HG03571 (cell line): ENCODE results near the gene GRWD1.

ENCODE experiments used
- ATAC-seq: cut with Tn5 transposase; IDR thresholded peaks from one replicate; pipeline ENCODE4 v1.9.1; 2021; ENCODE audit not compliant: unreplicated experiment

GRWD1 gene

DNA sequence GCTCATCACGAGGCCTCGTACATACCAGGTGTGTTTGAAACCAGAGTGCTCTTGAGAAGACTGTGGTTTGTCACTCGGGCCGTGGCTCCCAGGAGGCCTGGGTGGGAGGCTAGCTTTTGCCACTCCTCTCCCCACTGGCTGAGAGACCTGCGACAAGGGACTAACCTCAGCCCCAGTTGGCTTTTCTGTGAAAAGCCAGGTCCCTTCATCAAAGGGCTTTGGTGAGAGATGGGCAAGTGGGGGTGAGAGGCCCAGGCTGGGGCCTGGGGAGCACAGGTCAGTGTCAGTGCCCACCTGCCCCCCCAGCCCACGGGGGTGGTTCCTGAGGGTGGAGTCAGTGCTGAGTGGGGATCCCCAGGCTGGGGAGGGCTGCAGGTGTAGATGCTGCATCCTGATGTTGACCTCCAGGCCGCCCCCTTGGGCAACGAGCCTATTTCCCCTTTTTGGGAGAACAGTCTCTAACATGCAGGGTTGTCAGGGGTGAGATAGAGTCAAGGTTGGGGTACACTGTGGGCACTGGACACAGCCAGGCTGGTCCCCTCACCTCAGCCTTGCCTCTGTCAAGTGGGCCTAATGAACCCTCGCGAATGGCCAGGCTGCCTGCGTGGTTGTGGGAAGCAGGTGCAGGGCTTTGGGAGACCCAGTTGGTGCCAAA, 10.3 kb downstream of the GRWD1 start:
- no peak for ATAC-seq

DNA sequence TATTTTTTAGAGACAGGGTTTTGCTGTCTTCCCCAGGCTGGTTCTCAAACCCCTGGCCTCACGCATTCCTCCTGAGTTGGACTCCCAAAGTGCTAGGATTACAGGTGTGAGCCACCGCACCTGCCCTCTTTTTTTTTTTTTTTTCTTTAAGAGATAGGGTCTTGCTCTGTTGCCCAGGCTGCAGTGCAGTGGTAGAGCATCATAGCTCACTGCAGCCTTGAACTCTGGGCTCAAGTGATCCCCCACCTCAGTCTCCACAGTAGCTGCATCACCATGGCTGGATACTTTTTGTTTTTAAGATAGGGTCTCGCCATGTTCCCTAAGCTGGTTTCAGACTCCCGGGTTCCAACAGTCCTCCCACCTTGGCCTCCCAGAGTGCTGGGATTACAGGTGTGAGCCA, 11.1 kb downstream of the GRWD1 start:
- no peak for ATAC-seq

DNA sequence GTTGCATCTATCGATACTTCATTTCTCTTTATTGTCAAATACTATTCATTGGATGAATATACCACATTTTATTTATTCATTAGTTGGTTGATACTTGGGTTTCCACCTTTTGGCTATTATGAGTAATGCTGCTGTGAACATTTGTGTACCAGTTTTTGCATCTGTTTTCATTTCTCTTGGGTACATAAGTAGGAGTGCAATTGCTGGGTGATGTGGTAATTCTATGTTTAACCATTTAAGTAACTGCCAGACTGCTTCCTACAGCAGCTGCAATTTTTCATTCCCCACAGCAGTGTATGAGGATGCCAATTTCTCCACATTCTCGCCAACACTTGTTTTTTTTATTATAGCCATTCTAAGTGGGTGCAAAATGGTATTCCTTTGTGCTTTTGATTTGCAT, 12.2 kb downstream of the GRWD1 start:
- ATAC-seq: no peak

DNA sequence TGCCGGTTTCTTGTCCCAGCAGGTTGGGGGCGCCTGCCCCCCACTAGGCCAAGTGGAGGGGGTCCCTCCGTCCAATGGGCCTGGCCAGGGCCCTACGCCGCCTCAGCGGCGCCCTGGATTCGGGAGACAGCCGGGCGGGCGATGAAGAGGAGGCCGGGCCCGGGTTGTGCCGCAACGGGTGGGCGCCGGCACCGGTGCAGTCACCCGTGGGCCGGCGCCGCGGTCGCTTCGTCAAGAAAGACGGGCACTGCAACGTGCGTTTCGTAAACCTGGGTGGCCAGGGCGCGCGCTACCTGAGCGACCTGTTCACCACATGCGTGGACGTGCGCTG, 15.8 kb downstream of the GRWD1 start:
- ATAC-seq: no peak

DNA sequence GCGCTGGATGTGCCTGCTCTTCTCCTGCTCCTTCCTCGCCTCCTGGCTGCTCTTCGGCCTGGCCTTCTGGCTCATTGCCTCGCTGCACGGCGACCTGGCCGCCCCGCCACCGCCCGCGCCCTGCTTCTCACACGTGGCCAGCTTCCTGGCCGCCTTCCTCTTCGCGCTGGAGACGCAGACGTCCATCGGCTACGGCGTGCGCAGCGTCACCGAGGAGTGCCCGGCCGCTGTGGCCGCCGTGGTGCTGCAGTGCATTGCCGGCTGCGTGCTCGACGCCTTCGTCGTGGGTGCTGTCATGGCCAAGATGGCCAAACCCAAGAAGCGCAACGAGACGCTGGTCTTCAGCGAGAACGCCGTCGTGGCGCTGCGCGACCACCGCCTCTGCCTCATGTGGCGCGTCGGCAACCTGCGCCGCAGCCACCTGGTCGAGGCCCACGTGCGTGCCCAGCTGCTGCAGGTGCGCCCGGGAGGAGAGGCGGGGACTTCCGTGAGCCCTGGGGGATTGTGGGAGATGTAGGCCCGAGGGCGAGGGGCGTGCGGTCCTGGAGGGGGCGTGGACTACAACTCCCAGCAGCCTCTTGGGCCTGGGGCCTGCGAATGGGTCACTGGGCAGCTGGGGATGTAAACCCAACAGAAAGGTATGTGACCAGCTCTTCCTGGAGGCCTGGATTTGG, 16.3 kb downstream of the GRWD1 start:
- ATAC-seq: no peak

DNA sequence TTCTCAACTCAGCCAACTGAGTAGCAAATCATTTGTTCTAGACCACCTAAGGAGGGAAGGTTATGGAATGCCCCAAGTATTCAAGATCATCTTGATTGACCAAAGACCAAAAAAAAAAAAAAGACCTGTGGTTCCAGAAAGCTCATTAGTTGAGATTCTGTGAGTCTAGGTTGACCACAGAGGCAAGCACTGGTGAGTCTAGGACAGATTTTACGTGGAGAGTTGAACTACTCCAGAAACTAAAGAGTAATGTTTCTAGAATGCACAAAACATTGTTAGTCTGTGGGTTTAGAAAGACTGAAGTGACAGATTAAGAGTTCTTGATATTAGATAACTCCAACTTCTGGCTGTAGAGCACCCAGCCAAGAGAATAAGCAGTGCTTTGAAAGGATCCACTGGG, 19.4 kb downstream of the GRWD1 start:
- ATAC-seq: no peak

DNA sequence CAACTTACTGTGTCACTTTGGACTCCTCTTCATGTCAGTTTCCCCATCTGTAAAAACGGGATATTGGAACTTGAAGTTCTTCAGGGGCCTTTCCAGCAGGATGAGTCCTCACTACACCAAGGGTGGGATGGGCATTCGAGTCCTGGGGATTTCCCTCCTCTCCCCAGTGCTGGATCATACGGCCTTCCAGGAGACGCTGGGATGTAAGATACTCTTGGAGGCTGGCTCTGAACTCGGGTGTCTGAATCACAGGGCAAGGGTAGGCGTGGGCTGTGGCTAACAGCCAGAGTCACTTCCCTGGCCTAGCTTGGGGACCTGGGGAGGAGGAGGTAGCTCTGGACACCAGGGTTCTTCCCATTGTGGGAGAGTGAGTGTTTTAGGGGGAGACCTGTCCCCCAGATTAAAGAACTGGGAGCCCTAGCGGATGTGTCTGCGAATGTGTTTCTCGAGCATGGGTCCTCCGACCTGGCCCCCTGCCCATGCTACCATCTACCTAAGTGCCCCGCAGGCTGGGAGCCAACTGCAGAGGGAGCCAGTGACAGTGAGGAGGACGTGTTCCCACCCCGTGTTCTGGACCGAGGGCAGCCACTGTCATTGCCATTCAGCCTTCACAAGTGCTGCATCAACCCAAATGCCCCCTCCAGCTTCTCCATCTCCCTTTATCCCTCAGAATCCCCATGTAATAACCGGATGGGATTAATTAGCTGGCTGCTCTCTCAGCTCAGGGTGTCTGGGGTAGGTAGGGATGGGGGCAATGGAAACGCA, 21.0 kb downstream of the GRWD1 start:
- ATAC-seq: no peak

DNA sequence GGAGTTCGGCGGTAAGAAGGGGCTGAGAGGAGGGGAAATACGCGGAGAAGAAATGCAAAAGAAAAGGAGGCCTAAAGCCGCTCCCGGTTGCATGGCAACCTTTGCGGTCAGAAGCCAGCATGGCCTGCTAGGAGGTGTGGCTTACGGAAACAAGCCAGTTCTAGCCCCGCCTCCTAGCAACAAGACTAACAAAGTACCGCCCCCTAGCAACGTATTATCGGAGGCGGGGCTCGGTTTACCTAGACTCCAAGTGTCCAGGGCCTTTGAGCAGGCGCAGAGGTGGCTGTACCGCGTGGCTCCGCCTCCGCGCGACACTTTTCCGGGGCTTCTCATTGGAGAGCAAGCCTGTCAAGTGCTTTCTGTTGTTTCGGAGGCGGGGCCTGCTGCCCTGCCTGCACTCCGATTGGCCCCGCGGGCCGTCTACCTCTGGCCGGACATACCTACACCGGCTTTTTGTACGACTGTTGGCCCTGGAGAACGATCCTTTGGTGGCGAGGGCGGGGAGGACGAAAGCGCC, 23.0 kb downstream of the GRWD1 start:
- peak; percentile 84 for ATAC-seq

DNA sequence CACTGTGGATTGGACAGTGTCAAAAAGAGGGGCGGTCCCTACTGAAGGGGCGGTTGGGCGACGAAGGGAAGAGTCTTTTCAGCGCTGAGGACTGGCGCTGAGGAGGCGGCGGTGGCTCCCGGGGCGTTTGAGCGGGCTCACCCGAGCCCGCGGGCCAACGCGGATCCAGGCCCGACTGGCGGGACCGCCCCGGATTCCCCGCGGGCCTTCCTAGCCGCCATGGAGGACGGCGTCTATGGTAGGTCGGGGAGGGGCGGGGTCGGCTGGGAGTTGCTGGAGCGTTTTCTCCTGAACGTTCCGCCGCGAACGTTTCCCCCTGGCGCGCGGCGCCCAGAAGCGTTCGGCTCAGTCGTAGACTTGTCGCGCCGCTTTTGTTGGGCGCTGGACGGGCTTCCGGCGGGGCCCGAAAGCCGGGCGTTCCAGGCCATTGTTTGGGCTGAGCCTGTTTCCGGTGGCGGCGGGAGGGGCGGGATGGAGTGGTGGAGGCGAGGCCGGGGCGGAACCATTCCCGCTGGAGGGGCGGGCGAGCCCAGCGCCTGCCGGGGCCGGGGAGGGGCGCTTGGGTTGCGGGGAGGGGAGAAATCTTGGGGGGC, 23.6 kb downstream of the GRWD1 start, which contains the start of gene CYTH2:
CYTH2 (plus strand) TSS at position 81 of the 593 bp plus-strand sequence; CDS start at position 220, 139 bp downstream.
- ATAC-seq: peak; percentile 2

DNA sequence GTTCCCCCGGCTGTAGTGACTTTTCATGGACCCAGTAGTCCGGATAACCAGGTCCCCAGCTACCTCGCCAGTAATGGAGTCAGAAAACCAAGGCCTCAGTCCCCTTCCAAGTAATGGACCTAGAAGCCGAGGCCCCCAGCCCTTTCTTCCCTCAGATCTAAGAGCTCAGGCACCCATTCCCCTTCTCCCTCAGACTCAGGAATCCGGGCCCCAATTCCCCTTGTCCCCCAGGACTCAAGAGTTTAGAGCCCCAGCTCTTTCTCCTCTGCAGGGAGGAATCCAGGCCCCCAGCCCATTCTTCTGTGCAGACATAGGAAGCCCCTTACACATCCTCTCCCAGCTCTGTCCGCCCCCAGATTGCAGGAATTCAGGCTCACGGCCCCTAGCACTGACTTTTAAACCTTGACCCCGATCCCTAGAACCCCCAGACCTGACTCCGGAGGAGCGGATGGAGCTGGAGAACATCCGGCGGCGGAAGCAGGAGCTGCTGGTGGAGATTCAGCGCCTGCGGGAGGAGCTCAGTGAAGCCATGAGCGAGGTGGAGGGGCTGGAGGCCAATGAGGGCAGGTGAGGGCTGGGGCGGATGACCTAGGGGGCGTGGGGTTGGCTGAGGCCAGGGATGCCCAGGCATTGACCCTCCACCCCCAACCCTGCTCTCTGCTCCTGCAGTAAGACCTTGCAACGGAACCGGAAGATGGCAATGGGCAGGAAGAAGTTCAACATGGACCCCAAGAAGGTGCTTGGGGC, 24.3 kb downstream of the GRWD1 start:
- no peak for ATAC-seq

DNA sequence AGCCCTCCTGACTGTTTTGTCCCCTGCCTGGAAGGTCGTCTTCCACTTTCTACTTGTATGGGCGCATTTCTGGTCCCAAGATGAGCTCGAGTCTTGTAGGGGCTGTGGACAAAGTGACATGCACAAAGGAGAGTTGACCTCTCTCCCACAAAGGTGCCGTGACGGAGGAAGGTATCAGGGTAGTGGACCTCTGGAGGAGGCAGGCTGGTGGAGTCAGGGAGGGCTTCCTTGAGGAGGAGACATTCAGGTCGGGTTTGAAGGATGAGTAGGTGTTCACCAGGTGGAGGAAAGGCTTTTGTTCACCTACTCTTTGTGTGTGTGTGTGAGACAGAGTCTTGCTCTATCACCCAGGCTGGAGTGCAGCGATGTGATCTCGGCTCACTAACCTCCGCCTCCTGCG, 25.1 kb downstream of the GRWD1 start:
- ATAC-seq: no peak

DNA sequence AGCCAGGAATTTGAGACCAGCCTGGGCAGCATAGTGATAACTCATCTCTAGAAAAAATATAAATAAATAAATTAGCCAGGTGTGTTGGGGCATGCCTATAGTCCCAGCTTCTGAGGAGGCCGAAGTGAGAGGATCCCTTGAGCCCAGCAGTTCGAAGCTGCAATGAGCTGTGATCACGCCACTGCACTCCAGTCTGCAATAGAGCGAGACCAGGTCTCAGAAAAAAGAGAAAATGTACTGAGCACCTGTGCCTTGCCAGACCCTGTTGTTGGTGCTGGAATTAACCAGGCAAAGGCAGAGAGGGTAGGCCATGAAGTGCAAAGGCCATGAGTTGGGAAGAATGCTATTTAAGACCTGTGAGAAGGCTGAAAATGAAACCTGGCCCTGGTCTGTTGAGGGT, 26.1 kb downstream of the GRWD1 start:
- ATAC-seq: no peak

DNA sequence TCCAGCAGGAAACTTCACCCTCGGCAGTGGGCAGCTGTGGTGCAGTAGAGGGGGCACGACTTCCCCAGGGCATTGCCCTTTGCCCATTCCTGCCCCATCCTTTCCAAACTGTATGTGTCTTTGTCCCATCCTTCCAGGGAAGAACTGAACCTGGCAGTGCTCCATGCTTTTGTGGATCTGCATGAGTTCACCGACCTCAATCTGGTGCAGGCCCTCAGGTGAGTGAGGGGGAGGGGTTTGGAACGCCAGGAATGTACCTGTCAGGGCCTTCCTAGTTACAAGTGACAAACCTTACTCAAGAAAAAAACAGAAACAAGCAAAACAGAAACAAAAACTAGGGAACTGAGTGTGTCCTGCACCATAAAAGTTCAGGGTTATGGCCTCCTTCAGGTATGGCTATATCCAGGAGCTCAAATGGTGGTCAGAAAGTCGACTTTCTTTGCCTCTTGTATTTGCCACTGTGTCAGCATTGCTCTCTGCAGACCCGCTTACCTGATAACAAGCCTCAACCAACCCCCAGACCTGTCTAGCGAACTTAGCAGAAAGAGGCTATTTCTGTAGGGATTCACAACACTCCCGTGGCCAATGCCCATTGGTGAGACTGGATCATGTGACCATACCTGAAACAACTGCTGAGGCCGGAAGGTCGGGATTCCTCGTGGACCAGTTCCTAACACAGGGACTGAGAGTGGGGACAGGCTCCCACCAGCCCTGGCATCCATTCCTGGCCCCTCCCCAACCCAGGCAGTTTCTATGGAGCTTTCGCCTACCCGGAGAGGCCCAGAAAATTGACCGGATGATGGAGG, 27.6 kb downstream of the GRWD1 start:
- no peak for ATAC-seq

DNA sequence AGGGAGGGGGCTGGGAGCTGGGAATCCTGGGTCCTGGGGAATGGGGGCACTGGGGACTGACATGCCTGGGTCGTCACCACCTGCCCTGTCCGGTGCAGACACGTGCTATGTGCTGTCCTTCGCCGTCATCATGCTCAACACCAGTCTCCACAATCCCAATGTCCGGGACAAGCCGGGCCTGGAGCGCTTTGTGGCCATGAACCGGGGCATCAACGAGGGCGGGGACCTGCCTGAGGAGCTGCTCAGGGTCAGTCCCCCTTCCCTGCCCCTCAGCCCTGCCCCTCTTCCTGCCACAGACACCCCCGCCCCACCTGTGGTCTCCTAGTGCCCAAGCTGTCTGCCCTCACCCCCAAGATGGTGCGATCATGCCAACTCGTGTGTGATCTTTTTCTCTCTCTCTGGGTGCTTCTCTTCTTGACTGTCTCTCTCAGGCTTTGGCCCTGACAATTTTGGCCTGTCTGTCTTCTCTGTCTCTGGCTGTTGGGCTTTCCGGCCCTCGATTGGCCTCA, 28.4 kb downstream of the GRWD1 start:
- no peak for ATAC-seq

DNA sequence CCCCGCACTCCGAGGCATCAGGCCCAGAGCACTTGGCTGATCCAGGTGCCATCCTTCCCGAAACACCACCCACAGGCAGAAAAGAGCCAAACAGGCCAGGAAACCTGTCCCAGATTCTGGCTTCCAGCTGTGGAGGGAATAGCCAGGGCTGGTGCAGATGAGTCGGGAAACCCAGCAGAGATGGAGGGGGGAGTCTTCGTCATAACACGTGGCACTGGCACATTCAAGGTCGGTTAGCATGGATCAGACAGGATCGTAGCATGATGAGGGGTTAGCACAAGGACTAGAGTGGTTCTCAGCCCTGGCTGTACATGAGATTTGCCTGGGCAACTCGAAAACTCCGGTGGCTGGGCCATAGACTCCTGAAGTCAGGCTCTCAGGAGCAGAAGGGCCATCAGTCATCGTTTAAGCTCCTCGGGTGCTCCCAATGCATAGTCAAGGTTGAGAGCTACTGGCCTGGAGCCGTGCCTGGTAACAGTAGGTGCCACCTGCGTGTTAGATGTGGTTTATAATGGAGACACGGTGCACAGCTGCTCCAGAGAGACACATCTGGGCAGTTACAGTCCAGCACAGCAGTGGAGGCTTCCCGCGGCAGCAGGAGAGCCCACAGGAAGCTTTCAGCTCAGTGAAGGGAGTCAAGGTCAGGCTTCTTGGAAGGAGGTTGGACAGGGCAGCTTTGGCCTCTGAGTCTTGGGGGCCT, 29.7 kb downstream of the GRWD1 start:
- ATAC-seq: no peak

DNA sequence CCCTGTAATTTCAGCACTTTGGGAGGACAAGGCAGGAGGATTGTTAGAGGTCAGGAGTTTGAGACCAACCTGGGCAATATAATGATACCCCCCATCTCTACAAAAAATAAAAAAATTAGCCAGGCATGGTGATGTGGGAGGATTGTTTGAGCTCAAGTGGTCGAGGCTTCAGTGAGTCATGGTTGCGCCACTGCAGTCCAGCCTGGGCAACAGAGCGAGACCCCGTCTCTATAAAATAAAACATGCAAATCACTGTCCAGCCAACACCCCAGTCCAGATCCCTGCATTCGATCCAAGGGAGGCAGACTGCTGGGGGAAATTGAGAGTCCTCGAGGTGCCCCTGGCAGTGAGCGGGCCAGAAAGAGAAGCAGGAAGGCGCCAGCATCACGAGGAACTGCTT, 30.4 kb downstream of the GRWD1 start:
- ATAC-seq: no peak

DNA sequence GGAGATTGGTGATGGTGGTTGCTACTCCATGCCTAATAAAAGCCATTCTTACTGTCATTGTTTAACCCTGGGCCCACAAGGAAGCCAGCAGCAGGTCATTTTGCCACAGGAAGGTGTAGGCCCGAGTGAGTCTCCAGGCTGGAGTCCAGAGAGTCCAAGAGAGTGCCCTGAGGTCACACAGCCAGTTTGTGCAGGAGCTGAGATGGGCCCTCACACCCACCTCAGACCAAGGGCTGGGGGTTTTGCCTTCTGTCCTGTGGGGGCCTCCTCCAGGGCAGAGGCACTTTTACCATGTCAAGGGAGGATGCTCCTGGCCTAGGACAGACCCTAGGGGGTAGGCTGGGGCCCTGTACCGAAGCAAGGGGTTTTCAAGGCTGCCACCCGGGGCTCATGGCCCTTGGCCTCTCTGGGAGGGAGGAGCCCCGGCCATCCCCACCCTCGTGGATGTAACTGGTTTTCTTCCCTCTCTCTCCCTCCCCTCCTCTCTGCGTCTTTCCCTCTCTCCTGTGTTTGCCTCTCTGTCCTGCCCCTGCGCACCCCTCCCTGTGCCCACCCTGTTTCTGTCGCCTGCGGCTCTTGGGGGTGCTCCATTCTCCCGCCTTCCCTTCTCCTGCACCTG, 31.4 kb downstream of the GRWD1 start:
- ATAC-seq: no peak

DNA sequence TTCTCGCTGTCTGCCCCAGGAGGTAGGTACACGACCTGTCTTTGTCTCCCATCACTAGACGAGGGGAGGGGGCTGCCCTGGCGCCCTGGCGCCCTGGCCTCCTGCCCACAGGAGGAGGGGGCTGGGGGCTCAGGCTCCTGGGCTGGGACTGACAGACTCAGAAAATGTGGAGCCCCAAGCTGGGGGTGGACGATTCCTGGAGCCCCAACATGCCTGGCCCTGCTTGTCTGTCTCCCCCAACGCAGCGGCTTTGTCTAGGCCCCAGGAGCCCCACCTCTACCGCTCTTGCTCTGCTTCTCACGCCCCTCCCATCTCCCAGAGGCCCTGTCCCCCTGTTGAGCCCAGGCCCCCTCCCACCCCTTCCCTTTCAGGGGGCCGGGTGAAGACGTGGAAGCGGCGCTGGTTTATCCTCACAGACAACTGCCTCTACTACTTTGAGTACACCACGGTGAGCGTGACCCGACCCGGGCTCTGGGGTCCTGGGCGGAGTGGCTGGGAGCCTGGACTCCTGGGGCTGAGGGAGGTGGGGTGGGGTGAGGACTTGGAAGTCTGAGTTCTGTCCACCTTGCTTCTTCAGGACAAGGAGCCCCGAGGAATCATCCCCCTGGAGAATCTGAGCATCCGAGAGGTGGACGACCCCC, 32.0 kb downstream of the GRWD1 start:
- ATAC-seq: no peak
